Neural cell (in vitro differentiated cells): ENCODE measurements around the gene UNC5CL. TPM values are rescaled to one million over a fixed set of nuclear protein-coding genes. Genes with fewer than 3 reads are reported as not detected.

Experiments used
- H2AFZ ChIP-seq: fragments of 200-600, 300-800 bp; sonication (generic), shearing (Covaris generic); 2 replicates; pipeline ENCODE4 v1.6.0; 2014; ENCODE audit warnings: low read depth, mild to moderate bottlenecking, antibody characterized with exemption, low read length, moderate library complexity
- H3F3A ChIP-seq: fragments of 200-600 bp; shearing (Covaris generic); 2 replicates; pipeline ENCODE4 v1.6.1; 2016; ENCODE audit warnings: mild to moderate bottlenecking, moderate library complexity, mixed read lengths, antibody characterized with exemption, low read length; ENCODE audit not compliant: insufficient read depth, poor library complexity, severe bottlenecking
- H3K27ac ChIP-seq: fragments of 200-600, 300-800 bp; sonication (generic), shearing (Covaris generic); 2 replicates; pipeline ENCODE4 v1.5.1; 2014; ENCODE audit warnings: mild to moderate bottlenecking, low read length, moderate library complexity
- H3K27me3 ChIP-seq: fragments of 300-800, 200-600 bp; sonication (generic), shearing (Covaris generic); 2 replicates; pipeline ENCODE4 v1.6.0; 2014; ENCODE audit warnings: mild to moderate bottlenecking, low read depth, low read length, moderate library complexity; ENCODE audit not compliant: insufficient read depth
- H3K36me3 ChIP-seq: fragments of 300-800, 200-600 bp; sonication (generic), shearing (Covaris generic); 2 replicates; pipeline ENCODE4 v1.5.1; 2014; ENCODE audit warnings: mild to moderate bottlenecking, antibody characterized with exemption, low read length, moderate library complexity; ENCODE audit not compliant: insufficient read depth
- H3K4me2 ChIP-seq: fragments of 300-800, 200-600 bp; sonication (generic), shearing (Covaris generic); 2 replicates; pipeline ENCODE4 v1.6.0; 2014; ENCODE audit warnings: mild to moderate bottlenecking, low read length
- H3K4me3 ChIP-seq: fragments of 300-800, 200-600 bp; sonication (generic), shearing (Covaris generic); 2 replicates; pipeline ENCODE4 v1.5.1; 2014; ENCODE audit warnings: mild to moderate bottlenecking, low read length, moderate library complexity
- H3K79me2 ChIP-seq: fragments of 200-600 bp; shearing (Covaris generic); replicated peaks from 2 replicates; pipeline ENCODE4 v1.6.0; 2014; ENCODE audit warnings: mild to moderate bottlenecking, low read length, moderate library complexity; ENCODE audit not compliant: insufficient read depth
- H3K9ac ChIP-seq: fragments of 300-800, 200-600 bp; sonication (generic), shearing (Covaris generic); 2 replicates; pipeline ENCODE4 v1.6.1; 2016; ENCODE audit warnings: mild to moderate bottlenecking, low read length, mixed read lengths
- H3K9me2 ChIP-seq: fragments of 200-600 bp; shearing (Covaris generic); 2 replicates; pipeline ENCODE4 v1.6.1; 2016; ENCODE audit warnings: mild to moderate bottlenecking, low read length, mixed read lengths; ENCODE audit not compliant: insufficient read depth
- H3K9me3 ChIP-seq: fragments of 200-600, 300-800 bp; sonication (generic), shearing (Covaris generic); 2 replicates; pipeline ENCODE4 v1.6.1; 2016; ENCODE audit warnings: mild to moderate bottlenecking, mixed run types, low read length, moderate library complexity, mixed read lengths
- H4K20me1 ChIP-seq: fragments of 200-600 bp; shearing (Covaris generic); 2 replicates; pipeline ENCODE4 v1.6.1; 2016; ENCODE audit warnings: mild to moderate bottlenecking, mixed run types; ENCODE audit not compliant: insufficient read depth
- EP300 ChIP-seq: fragments of 450-650 bp; conservative IDR thresholded peaks from 2 replicates; pipeline ENCODE4 v1.6.1; 2014; ENCODE audit warnings: antibody characterized with exemption, mild to moderate bottlenecking, moderate library complexity; ENCODE audit not compliant: poor library complexity, severe bottlenecking
- EZH2 ChIP-seq: fragments of 200-600, 300-800 bp; shearing (Covaris generic), sonication (generic); IDR thresholded peaks from 2 replicates; pipeline ENCODE4 v1.6.1; 2014; ENCODE audit warnings: antibody characterized with exemption, low read length, borderline replicate concordance, mild to moderate bottlenecking; ENCODE audit not compliant: insufficient read depth, poor library complexity, severe bottlenecking
- MXI1 ChIP-seq: fragments of 450-650 bp; conservative IDR thresholded peaks from 2 replicates; pipeline ENCODE4 v1.6.1; 2014; ENCODE audit warnings: antibody characterized with exemption, mild to moderate bottlenecking; ENCODE audit not compliant: poor library complexity, severe bottlenecking
- POLR2AphosphoS5 ChIP-seq: IDR thresholded peaks from 2 replicates; pipeline ENCODE4 v1.6.1; 2012
- RAD21 ChIP-seq: fragments of 450-650 bp; conservative IDR thresholded peaks from 2 replicates; pipeline ENCODE4 v1.6.1; 2014; ENCODE audit warnings: antibody characterized with exemption, mild to moderate bottlenecking, moderate library complexity
- SMC3 ChIP-seq: fragments of 450-650 bp; conservative IDR thresholded peaks from 2 replicates; pipeline ENCODE4 v1.6.1; 2014; ENCODE audit warnings: antibody characterized with exemption, mild to moderate bottlenecking, moderate library complexity; ENCODE audit not compliant: poor library complexity
- TAF1 ChIP-seq: IDR thresholded peaks from 2 replicates; pipeline ENCODE4 v1.6.1; 2012; ENCODE audit warnings: low read depth
- polyA plus RNA-seq: library from polyadenylated mRNA; depleted of rRNA; stranded (reverse); fragments of >200 nt; gene quantifications from 2 replicates; pipeline ENCODE4 v1.2.3, GENCODE V29; 2014
- TF ChIP-seq, protein P1 (sequence below): IDR thresholded peaks from 2 replicates; pipeline ENCODE4 v1.6.1; 2012; ENCODE audit warnings: borderline replicate concordance
- TF ChIP-seq, protein P2 (sequence below): fragments of 450-650 bp; IDR thresholded peaks from 2 replicates; pipeline ENCODE4 v1.5.1; 2014; ENCODE audit warnings: antibody characterized with exemption, mild to moderate bottlenecking, moderate library complexity; ENCODE audit not compliant: poor library complexity, severe bottlenecking

Gene UNC5CL
- polyA plus RNA-seq, 1 donor from 2014 or later = 1.0 TPM

DNA sequence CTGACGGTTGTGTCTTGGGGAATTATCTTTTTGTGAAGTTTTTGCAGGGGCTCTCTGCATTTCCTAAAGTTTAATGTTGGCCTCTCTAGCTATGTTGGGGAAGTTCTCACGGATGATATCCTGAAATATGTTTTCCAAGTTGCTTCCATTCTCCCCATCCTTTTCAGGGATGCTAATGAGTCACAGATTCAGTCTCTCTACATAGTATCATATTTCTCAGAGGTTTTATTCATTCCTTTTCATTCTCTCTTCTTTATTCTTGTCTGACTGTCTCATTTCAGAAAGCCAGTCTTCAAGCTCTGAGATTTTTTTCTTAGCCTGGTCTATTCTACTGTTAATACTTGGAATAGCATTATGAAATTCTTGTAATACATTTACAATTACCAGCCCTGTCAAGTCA lies 61.3 kb downstream of the UNC5CL start:
- Histone ChIP-seq H3K9me3 (no peaks in the 10 kb centered on the region), H3K4me2 (no peak overlapping the region), H3F3A (no peaks in the 10 kb centered on the region), H2AFZ (no peak overlapping the region), H3K79me2 (no peaks in the 10 kb centered on the region), H3K9me2 (no peaks in the 10 kb centered on the region), H3K27me3 (no peaks in the 10 kb centered on the region), H3K27ac (no peak overlapping the region), H3K36me3 (no peaks in the 10 kb centered on the region), H3K4me3 (no peak overlapping the region), H4K20me1 (no peaks in the 10 kb centered on the region), H3K9ac (no peak overlapping the region)
- TF ChIP-seq SMC3 = no peak
- no peak for TF ChIP-seq RAD21
- no peak for TF ChIP-seq TAF1
- TF ChIP-seq MXI1 = no peak
- TF ChIP-seq EZH2 = no peak
- TF ChIP-seq POLR2AphosphoS5 = no peak
- TF ChIP-seq, protein P1, sequence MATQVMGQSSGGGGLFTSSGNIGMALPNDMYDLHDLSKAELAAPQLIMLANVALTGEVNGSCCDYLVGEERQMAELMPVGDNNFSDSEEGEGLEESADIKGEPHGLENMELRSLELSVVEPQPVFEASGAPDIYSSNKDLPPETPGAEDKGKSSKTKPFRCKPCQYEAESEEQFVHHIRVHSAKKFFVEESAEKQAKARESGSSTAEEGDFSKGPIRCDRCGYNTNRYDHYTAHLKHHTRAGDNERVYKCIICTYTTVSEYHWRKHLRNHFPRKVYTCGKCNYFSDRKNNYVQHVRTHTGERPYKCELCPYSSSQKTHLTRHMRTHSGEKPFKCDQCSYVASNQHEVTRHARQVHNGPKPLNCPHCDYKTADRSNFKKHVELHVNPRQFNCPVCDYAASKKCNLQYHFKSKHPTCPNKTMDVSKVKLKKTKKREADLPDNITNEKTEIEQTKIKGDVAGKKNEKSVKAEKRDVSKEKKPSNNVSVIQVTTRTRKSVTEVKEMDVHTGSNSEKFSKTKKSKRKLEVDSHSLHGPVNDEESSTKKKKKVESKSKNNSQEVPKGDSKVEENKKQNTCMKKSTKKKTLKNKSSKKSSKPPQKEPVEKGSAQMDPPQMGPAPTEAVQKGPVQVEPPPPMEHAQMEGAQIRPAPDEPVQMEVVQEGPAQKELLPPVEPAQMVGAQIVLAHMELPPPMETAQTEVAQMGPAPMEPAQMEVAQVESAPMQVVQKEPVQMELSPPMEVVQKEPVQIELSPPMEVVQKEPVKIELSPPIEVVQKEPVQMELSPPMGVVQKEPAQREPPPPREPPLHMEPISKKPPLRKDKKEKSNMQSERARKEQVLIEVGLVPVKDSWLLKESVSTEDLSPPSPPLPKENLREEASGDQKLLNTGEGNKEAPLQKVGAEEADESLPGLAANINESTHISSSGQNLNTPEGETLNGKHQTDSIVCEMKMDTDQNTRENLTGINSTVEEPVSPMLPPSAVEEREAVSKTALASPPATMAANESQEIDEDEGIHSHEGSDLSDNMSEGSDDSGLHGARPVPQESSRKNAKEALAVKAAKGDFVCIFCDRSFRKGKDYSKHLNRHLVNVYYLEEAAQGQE = no peak
- TF ChIP-seq EP300 = no peak
- TF ChIP-seq, protein P2, sequence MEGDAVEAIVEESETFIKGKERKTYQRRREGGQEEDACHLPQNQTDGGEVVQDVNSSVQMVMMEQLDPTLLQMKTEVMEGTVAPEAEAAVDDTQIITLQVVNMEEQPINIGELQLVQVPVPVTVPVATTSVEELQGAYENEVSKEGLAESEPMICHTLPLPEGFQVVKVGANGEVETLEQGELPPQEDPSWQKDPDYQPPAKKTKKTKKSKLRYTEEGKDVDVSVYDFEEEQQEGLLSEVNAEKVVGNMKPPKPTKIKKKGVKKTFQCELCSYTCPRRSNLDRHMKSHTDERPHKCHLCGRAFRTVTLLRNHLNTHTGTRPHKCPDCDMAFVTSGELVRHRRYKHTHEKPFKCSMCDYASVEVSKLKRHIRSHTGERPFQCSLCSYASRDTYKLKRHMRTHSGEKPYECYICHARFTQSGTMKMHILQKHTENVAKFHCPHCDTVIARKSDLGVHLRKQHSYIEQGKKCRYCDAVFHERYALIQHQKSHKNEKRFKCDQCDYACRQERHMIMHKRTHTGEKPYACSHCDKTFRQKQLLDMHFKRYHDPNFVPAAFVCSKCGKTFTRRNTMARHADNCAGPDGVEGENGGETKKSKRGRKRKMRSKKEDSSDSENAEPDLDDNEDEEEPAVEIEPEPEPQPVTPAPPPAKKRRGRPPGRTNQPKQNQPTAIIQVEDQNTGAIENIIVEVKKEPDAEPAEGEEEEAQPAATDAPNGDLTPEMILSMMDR = no peak

DNA sequence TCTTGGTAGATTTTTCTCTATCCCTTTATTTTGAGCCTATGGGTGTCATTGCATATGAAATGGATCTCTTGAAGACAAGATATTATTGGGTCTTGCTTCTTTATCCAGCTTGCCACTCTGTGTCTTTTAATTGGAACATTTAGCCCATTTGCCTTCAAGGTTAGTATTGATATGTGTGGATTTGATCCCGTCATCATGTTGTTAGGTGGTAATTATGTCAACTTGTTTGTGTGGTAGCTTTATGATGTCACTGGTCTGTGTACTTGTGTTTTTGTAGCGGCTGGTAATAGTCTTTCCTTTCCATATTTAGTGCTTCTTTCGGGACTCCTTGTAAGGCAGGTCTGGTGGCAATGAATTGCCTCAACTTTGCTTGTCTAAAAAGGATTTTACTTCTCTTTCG lies 61.9 kb downstream of the UNC5CL start:
- no peaks in the 10 kb centered on the region for H3K27me3 ChIP-seq
- H4K20me1 ChIP-seq = no peaks in the 10 kb centered on the region
- H3K9ac ChIP-seq = no peak overlapping the region
- H3K4me2 ChIP-seq = no peak overlapping the region
- H3F3A ChIP-seq = no peaks in the 10 kb centered on the region
- H3K36me3 ChIP-seq = no peaks in the 10 kb centered on the region
- TF ChIP-seq MXI1 (no peak), EP300 (no peak), SMC3 (no peak), EZH2 (no peak), RAD21 (no peak), TAF1 (no peak), POLR2AphosphoS5 (no peak)
- TF ChIP-seq, protein P2 = no peak
- TF ChIP-seq, protein P1 = no peak
- no peaks in the 10 kb centered on the region for H3K79me2 ChIP-seq
- no peak overlapping the region for H2AFZ ChIP-seq
- no peak overlapping the region for H3K27ac ChIP-seq
- H3K9me3 ChIP-seq = no peaks in the 10 kb centered on the region
- H3K9me2 ChIP-seq = no peaks in the 10 kb centered on the region
- no peak overlapping the region for H3K4me3 ChIP-seq
